ENCODE results near the gene TMEM238. TPM values are rescaled to one million over a fixed set of nuclear protein-coding genes. Genes with fewer than 3 reads are reported as not detected.

The TMEM238 gene
- total RNA-seq, 1 donor from 2014 or later: not detected

GRCh38 chr19:55350620-55351315, 33.3 kb downstream of the TMEM238 start:
- peaks cover 8 to 12% (median 10%) of the 10 kb centered on the region in 3 donors for H3K4me1 ChIP-seq (ENCODE audit: control insufficient read depth in 3 of 3, insufficient read depth in 3 of 3, low read length in 3 of 3)
- H3K27ac ChIP-seq (ENCODE audit: low read depth, low read length): no peak overlapping the region
- peaks cover 0 to 5% (median 0%) of the 10 kb centered on the region in 3 donors for H3K36me3 ChIP-seq (ENCODE audit: control insufficient read depth in 3 of 3, insufficient read depth in 3 of 3, low read length in 3 of 3)
- H3K27me3 ChIP-seq (ENCODE audit: control insufficient read depth in 3 of 3, insufficient read depth in 3 of 3, low read length in 3 of 3): peaks cover 39 to 45% (median 45%) of the 10 kb centered on the region in 3 donors
- no peaks in the 10 kb centered on the region for H3K9me3 ChIP-seq (ENCODE audit: control insufficient read depth in 3 of 3, low read length in 3 of 3)
- H3K9ac ChIP-seq (ENCODE audit: low read depth in 1 of 3, low read length in 3 of 3): no peak overlapping the region
- no peak overlapping the region for H3K4me3 ChIP-seq (ENCODE audit: low read length in 3 of 3)

- peaks cover 28 to 34% (median 33%) of the 10 kb centered on the region in 3 donors for H3K27me3 ChIP-seq (ENCODE audit: control insufficient read depth in 3 of 3, insufficient read depth in 3 of 3, low read length in 3 of 3)
- H3K4me3 ChIP-seq (ENCODE audit: low read length in 3 of 3): no peak overlapping the region
- H3K4me1 ChIP-seq (ENCODE audit: control insufficient read depth in 3 of 3, insufficient read depth in 3 of 3, low read length in 3 of 3): peaks cover 4 to 9% (median 7%) of the 10 kb centered on the region in 3 donors
- H3K9ac ChIP-seq (ENCODE audit: low read depth in 1 of 3, low read length in 3 of 3): no peak overlapping the region
- peaks cover 0 to 5% (median 4%) of the 10 kb centered on the region in 3 donors for H3K36me3 ChIP-seq (ENCODE audit: control insufficient read depth in 3 of 3, insufficient read depth in 3 of 3, low read length in 3 of 3)
- H3K27ac ChIP-seq (ENCODE audit: low read depth, low read length): no peak overlapping the region
- no peaks in the 10 kb centered on the region for H3K9me3 ChIP-seq (ENCODE audit: control insufficient read depth in 3 of 3, low read length in 3 of 3)
Measured at GRCh38 chr19:55348317-55349034, 35.6 kb downstream of the TMEM238 start.

GRCh38 chr19:55347442-55348009, 36.6 kb downstream of the TMEM238 start:
- peaks cover 19 to 24% (median 23%) of the 10 kb centered on the region in 3 donors for H3K27me3 ChIP-seq (ENCODE audit: control insufficient read depth in 3 of 3, insufficient read depth in 3 of 3, low read length in 3 of 3)
- peaks cover 3 to 13% (median 12%) of the 10 kb centered on the region in 3 donors for H3K36me3 ChIP-seq (ENCODE audit: control insufficient read depth in 3 of 3, insufficient read depth in 3 of 3, low read length in 3 of 3)
- H3K4me1 ChIP-seq (ENCODE audit: control insufficient read depth in 3 of 3, insufficient read depth in 3 of 3, low read length in 3 of 3): peaks cover 0 to 4% (median 0%) of the 10 kb centered on the region in 3 donors
- H3K9ac ChIP-seq (ENCODE audit: low read depth in 1 of 3, low read length in 3 of 3): no peak overlapping the region
- no peak overlapping the region for H3K27ac ChIP-seq (ENCODE audit: low read depth, low read length)
- no peak overlapping the region for H3K4me3 ChIP-seq (ENCODE audit: low read length in 3 of 3)
- no peaks in the 10 kb centered on the region for H3K9me3 ChIP-seq (ENCODE audit: control insufficient read depth in 3 of 3, low read length in 3 of 3)

GRCh38 chr19:55346725-55347441, 37.2 kb downstream of the TMEM238 start:
- H3K4me1 ChIP-seq (ENCODE audit: control insufficient read depth in 3 of 3, insufficient read depth in 3 of 3, low read length in 3 of 3): peaks cover 0 to 5% (median 0%) of the 10 kb centered on the region in 3 donors
- H3K9ac ChIP-seq (ENCODE audit: low read depth in 1 of 3, low read length in 3 of 3): no peak overlapping the region
- no peak overlapping the region for H3K4me3 ChIP-seq (ENCODE audit: low read length in 3 of 3)
- no peak overlapping the region for H3K27ac ChIP-seq (ENCODE audit: low read depth, low read length)
- H3K36me3 ChIP-seq (ENCODE audit: control insufficient read depth in 3 of 3, insufficient read depth in 3 of 3, low read length in 3 of 3): peaks cover 3 to 14% (median 13%) of the 10 kb centered on the region in 3 donors
- H3K9me3 ChIP-seq (ENCODE audit: control insufficient read depth in 3 of 3, low read length in 3 of 3): no peaks in the 10 kb centered on the region
- peaks cover 12 to 18% (median 17%) of the 10 kb centered on the region in 3 donors for H3K27me3 ChIP-seq (ENCODE audit: control insufficient read depth in 3 of 3, insufficient read depth in 3 of 3, low read length in 3 of 3)

GRCh38 chr19:55345818-55346724, 38.0 kb downstream of the TMEM238 start:
- Histone ChIP-seq H3K27me3 (ENCODE audit: control insufficient read depth in 3 of 3, insufficient read depth in 3 of 3, low read length in 3 of 3) (peaks cover 5 to 11% (median 9%) of the 10 kb centered on the region in 3 donors), H3K4me1 (ENCODE audit: control insufficient read depth in 3 of 3, insufficient read depth in 3 of 3, low read length in 3 of 3) (peaks cover 4 to 11% (median 5%) of the 10 kb centered on the region in 3 donors), H3K9ac (ENCODE audit: low read depth in 1 of 3, low read length in 3 of 3) (no peak overlapping the region), H3K36me3 (ENCODE audit: control insufficient read depth in 3 of 3, insufficient read depth in 3 of 3, low read length in 3 of 3) (peaks cover 6 to 14% (median 13%) of the 10 kb centered on the region in 3 donors), H3K4me3 (ENCODE audit: low read length in 3 of 3) (no peak overlapping the region), H3K27ac (ENCODE audit: low read depth, low read length) (no peak overlapping the region), H3K9me3 (ENCODE audit: control insufficient read depth in 3 of 3, low read length in 3 of 3) (no peaks in the 10 kb centered on the region)

GRCh38 chr19:55345101-55345817, 38.8 kb downstream of the TMEM238 start:
- H3K4me1 ChIP-seq (ENCODE audit: control insufficient read depth in 3 of 3, insufficient read depth in 3 of 3, low read length in 3 of 3): peaks cover 11 to 17% (median 12%) of the 10 kb centered on the region in 3 donors
- H3K9me3 ChIP-seq (ENCODE audit: control insufficient read depth in 3 of 3, low read length in 3 of 3): no peaks in the 10 kb centered on the region
- H3K9ac ChIP-seq (ENCODE audit: low read depth in 1 of 3, low read length in 3 of 3): no peak overlapping the region
- H3K36me3 ChIP-seq (ENCODE audit: control insufficient read depth in 3 of 3, insufficient read depth in 3 of 3, low read length in 3 of 3): peaks cover 6 to 14% (median 13%) of the 10 kb centered on the region in 3 donors
- H3K4me3 ChIP-seq (ENCODE audit: low read length in 3 of 3): no peak overlapping the region
- H3K27me3 ChIP-seq (ENCODE audit: control insufficient read depth in 3 of 3, insufficient read depth in 3 of 3, low read length in 3 of 3): peaks cover 0 to 3% (median under 1%) of the 10 kb centered on the region in 3 donors
- no peak overlapping the region for H3K27ac ChIP-seq (ENCODE audit: low read depth, low read length)

- H3K9me3 ChIP-seq (ENCODE audit: control insufficient read depth in 3 of 3, low read length in 3 of 3): no peaks in the 10 kb centered on the region
- no peaks in the 10 kb centered on the region for H3K27me3 ChIP-seq (ENCODE audit: control insufficient read depth in 3 of 3, insufficient read depth in 3 of 3, low read length in 3 of 3)
- H3K27ac ChIP-seq (ENCODE audit: low read depth, low read length): no peak overlapping the region
- H3K36me3 ChIP-seq (ENCODE audit: control insufficient read depth in 3 of 3, insufficient read depth in 3 of 3, low read length in 3 of 3): peaks cover 6 to 14% (median 13%) of the 10 kb centered on the region in 3 donors
- H3K4me1 ChIP-seq (ENCODE audit: control insufficient read depth in 3 of 3, insufficient read depth in 3 of 3, low read length in 3 of 3): peaks cover 13 to 20% (median 15%) of the 10 kb centered on the region in 3 donors
- no peak overlapping the region for H3K9ac ChIP-seq (ENCODE audit: low read depth in 1 of 3, low read length in 3 of 3)
- H3K4me3 ChIP-seq (ENCODE audit: low read length in 3 of 3): no peak overlapping the region
Measured at GRCh38 chr19:55344444-55344843, 39.6 kb downstream of the TMEM238 start.

GRCh38 chr19:55341595-55342531, 42.2 kb downstream of the TMEM238 start:
- Histone ChIP-seq H3K9me3 (ENCODE audit: control insufficient read depth in 3 of 3, low read length in 3 of 3) (no peaks in the 10 kb centered on the region), H3K27me3 (ENCODE audit: control insufficient read depth in 3 of 3, insufficient read depth in 3 of 3, low read length in 3 of 3) (peaks cover 0 to 6% (median 4%) of the 10 kb centered on the region in 3 donors), H3K27ac (ENCODE audit: low read depth, low read length) (no peak overlapping the region), H3K4me3 (ENCODE audit: low read length in 3 of 3) (peak overlapping the region in 2 of 3 donors; percentile 19 to 57), H3K9ac (ENCODE audit: low read depth in 1 of 3, low read length in 3 of 3) (peak overlapping the region in 1 of 3 donors; percentile 41), H3K36me3 (ENCODE audit: control insufficient read depth in 3 of 3, insufficient read depth in 3 of 3, low read length in 3 of 3) (peaks cover 6 to 14% (median 8%) of the 10 kb centered on the region in 3 donors), H3K4me1 (ENCODE audit: control insufficient read depth in 3 of 3, insufficient read depth in 3 of 3, low read length in 3 of 3) (peaks cover 20 to 30% (median 23%) of the 10 kb centered on the region in 3 donors)

Measured in skeletal muscle tissue (tissue), 4 donors.